ENCODE data around the gene TINAGL1. TPM values are rescaled to one million over a fixed set of nuclear protein-coding genes. Genes with fewer than 3 reads are reported as not detected.

The TINAGL1 gene
- total RNA-seq, 2 experiments from 2014 or later = not detected

- ATAC-seq (no peak), DNase-seq (no peak)
- Mint-ChIP-seq H3K9me3 (no peaks in the 10 kb centered on the region), H3K4me3 (no peak overlapping the region), H3K4me1 (ENCODE audit: low read depth) (no peaks in the 10 kb centered on the region), H3K27me3 (peaks cover 9% of the 10 kb centered on the region), H3K36me3 (ENCODE audit: low read depth) (no peaks in the 10 kb centered on the region), H3K27ac (no peak overlapping the region)
- TF ChIP-seq, protein P1, sequence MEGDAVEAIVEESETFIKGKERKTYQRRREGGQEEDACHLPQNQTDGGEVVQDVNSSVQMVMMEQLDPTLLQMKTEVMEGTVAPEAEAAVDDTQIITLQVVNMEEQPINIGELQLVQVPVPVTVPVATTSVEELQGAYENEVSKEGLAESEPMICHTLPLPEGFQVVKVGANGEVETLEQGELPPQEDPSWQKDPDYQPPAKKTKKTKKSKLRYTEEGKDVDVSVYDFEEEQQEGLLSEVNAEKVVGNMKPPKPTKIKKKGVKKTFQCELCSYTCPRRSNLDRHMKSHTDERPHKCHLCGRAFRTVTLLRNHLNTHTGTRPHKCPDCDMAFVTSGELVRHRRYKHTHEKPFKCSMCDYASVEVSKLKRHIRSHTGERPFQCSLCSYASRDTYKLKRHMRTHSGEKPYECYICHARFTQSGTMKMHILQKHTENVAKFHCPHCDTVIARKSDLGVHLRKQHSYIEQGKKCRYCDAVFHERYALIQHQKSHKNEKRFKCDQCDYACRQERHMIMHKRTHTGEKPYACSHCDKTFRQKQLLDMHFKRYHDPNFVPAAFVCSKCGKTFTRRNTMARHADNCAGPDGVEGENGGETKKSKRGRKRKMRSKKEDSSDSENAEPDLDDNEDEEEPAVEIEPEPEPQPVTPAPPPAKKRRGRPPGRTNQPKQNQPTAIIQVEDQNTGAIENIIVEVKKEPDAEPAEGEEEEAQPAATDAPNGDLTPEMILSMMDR (IDR thresholded peaks at IDR 0.05) = no peak
- ChIA-PET CTCF (no interaction called here), POLR2A (no interaction called here)
- intact Hi-C loops (cut with micrococcal nuclease) = no loop called here
Measured at GRCh38 chr1:31574749-31575368, 1.5 kb upstream of the TINAGL1 start.

DNA sequence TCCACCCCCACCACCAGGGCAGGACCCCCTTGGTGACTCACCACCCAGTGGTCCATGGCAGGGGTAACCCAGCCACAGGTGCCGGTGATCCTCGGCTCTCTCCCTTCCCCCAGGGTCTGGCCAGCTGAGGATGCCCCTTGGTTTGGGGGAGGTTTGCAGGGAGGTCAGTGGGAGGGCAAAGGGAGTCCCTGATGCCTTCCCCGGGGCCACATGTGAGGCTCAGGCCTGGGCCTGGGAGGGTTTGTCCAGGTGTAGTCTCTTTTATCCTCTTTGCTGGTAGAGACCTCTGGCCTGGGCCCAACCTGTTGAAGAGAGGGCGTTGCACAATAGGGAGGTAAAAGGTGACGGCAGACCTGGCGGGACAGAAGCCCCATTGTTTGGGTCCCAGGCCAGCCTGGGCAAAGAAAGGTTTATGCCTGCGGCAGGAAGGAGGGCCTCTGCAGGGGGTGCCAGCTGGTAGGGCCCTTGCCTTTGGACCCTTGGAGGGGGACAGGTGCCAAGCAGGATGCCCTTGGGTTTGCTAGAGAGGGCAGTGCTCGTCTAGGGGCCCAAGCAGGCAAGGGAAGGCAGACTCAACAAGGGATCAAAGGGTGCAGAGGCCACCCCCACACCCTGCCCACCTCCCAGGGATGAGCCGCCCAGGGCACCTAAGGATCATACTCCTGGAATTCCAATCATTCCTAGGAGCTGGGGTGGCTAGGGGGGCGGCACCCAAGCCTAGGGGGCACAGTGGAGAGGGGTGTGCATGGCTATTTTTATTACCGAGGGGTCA lies 760 bp upstream of the TINAGL1 start:
- TF ChIP-seq, protein P1 (IDR thresholded peaks at IDR 0.05) = no peak
- no peaks in the 10 kb centered on the region for H3K4me1 Mint-ChIP-seq (ENCODE audit: low read depth)
- H3K4me3 Mint-ChIP-seq = no peak overlapping the region
- no peaks in the 10 kb centered on the region for H3K36me3 Mint-ChIP-seq (ENCODE audit: low read depth)
- no peak for ATAC-seq
- DNase-seq = no peak
- H3K9me3 Mint-ChIP-seq = no peaks in the 10 kb centered on the region
- peaks cover 9% of the 10 kb centered on the region for H3K27me3 Mint-ChIP-seq
- POLR2A ChIA-PET = no interaction called here
- CTCF ChIA-PET = no interaction called here
- no peak overlapping the region for H3K27ac Mint-ChIP-seq
- intact Hi-C loops (cut with micrococcal nuclease) = no loop called here

DNA sequence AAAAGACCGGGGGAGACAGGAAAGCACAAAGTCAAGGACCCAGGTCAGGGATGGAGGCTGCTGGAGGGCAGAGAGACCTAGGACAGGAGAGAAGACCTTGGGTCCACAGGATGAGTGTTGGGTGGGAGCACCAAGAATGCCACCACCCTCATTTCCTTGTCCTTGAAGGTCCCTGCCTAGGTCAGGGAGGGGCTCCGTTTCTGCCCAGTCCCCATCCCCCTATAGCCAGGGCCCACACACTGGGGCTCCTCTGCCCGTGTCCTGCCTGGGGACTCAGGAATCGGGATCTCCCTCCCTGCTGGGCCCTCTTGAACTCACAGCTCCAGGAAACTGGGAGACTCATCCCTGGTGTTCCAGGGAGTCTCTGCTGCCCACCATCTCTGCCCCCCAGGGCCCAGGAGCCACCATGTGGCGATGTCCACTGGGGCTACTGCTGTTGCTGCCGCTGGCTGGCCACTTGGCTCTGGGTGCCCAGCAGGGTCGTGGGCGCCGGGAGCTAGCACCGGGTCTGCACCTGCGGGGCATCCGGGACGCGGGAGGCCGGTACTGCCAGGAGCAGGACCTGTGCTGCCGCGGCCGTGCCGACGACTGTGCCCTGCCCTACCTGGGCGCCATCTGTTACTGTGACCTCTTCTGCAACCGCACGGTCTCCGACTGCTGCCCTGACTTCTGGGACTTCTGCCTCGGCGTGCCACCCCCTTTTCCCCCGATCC lies 584 bp downstream of the TINAGL1 start:
- Mint-ChIP-seq H3K27me3 (peaks cover 9% of the 10 kb centered on the region), H3K4me3 (no peak overlapping the region), H3K27ac (no peak overlapping the region), H3K4me1 (ENCODE audit: low read depth) (no peaks in the 10 kb centered on the region), H3K9me3 (no peaks in the 10 kb centered on the region), H3K36me3 (ENCODE audit: low read depth) (no peaks in the 10 kb centered on the region)
- ATAC-seq = no peak
- TF ChIP-seq, protein P1 (IDR thresholded peaks at IDR 0.05) = no peak
- intact Hi-C loops (cut with micrococcal nuclease) = no loop called here
- ChIA-PET POLR2A (no interaction called here), CTCF (no interaction called here)
- no peak for DNase-seq

DNA sequence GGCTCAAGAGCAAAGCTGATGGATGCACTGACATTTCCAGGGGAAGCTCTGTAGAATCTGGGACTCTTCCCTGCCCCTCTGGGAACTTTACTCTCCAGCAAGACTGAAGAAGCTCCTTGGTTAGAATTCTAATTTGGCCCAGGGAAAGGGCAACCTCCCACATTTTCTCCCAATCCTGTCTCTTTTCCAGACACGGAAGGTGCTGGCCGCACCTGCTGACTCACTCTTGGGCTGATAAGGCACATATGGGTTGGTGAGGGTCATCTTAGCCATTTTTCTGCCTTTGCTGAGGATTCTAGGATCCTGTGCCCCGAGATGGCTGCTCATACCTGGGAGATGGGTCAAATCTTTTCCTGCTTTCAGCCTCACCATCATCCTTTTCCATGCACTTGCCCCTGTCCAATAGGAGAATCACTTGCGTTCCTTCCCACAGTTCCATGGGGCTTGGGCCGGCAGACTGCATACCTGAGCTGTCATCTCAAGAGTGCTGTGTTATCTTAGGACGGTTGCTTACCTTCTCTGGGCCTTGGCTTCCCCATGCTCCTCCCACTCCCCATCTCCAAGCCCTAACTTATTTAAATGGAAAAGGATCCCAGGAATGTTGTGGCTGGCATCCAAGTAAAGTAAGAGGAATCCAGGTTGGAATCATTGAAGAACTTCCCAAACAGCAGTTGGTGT lies 1.3 kb downstream of the TINAGL1 start:
- TF ChIP-seq, protein P1 (IDR thresholded peaks at IDR 0.05) = no peak
- ChIA-PET POLR2A (no interaction called here), CTCF (interaction anchor here (1.7 kb wide), 1 partner anchor 10 kb away, joined by 7 read pairs; no protein-coding TSS in a partner anchor)
- Mint-ChIP-seq H3K9me3 (no peaks in the 10 kb centered on the region), H3K27me3 (peaks cover 9% of the 10 kb centered on the region), H3K36me3 (ENCODE audit: low read depth) (no peaks in the 10 kb centered on the region), H3K27ac (no peak overlapping the region), H3K4me1 (ENCODE audit: low read depth) (no peaks in the 10 kb centered on the region), H3K4me3 (no peak overlapping the region)
- no peak for ATAC-seq
- intact Hi-C loops (cut with micrococcal nuclease) = no loop called here
- DNase-seq = no peak
